Upper lobe of left lung (tissue), 4 donors: Measurements from ENCODE around the gene ARGLU1.

Source experiments
- EP300 ChIP-seq, 4 donors: sonication (generic); formaldehyde crosslinking; IDR thresholded peaks; one replicate each; pipeline ENCODE4 v1.5.1; 2017; ENCODE audit warnings: antibody characterized with exemption in 4 of 4, control low read depth in 2 of 4
- TF ChIP-seq, protein P1 (sequence below), 6 experiments: fragments of 450-650 bp in 4 of 6; fragments of 200-600 bp in 2 of 6; sonication (generic) in 2 of 6; IDR thresholded peaks; one replicate each; pipeline ENCODE4 v1.5.1; 2016 to 2019; ENCODE audit warnings: antibody characterized with exemption in 6 of 6

DNA sequence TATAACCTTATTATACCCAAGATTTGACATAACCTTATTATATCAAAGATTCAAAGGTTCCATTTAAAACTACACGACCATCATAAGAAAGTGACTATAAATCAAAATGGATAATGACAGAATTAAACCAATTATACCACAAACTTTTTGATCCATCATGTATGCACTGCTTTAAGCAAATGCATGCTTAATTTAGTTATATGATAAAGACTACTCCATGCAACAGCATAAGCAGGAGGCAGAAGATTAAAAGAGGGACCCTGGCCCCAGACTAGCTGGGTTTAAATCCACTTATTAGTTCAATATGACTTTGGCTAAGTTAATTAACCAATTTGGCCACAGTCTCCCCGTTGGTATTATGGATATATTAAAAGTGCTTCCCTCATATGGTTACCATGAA, 43.8 kb downstream of the ARGLU1 start:
- TF ChIP-seq EP300 (IDR thresholded peaks at IDR 0.05): no peak
- TF ChIP-seq, protein P1, sequence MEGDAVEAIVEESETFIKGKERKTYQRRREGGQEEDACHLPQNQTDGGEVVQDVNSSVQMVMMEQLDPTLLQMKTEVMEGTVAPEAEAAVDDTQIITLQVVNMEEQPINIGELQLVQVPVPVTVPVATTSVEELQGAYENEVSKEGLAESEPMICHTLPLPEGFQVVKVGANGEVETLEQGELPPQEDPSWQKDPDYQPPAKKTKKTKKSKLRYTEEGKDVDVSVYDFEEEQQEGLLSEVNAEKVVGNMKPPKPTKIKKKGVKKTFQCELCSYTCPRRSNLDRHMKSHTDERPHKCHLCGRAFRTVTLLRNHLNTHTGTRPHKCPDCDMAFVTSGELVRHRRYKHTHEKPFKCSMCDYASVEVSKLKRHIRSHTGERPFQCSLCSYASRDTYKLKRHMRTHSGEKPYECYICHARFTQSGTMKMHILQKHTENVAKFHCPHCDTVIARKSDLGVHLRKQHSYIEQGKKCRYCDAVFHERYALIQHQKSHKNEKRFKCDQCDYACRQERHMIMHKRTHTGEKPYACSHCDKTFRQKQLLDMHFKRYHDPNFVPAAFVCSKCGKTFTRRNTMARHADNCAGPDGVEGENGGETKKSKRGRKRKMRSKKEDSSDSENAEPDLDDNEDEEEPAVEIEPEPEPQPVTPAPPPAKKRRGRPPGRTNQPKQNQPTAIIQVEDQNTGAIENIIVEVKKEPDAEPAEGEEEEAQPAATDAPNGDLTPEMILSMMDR (IDR thresholded peaks at IDR 0.05): no peak
